Kidney (tissue), 14 donors: ENCODE results near the gene TMEM183A. TPM values are rescaled to one million over a fixed set of nuclear protein-coding genes. Genes with fewer than 3 reads are reported as not detected.

Source experiments
- DNase-seq, 5 donors: peaks; one replicate each; pipeline ENCODE4 v3.0.0-alpha.2; 2013 to 2020
- FAIRE-seq: peaks from 2 replicates; lab custom pipeline; 2012; peaks lifted over from hg19 to GRCh38; lab: Jason Lieb, UNC
- H3K27ac ChIP-seq, 2 donors: one replicate each; pipeline ENCODE4 v1.7.0; 2013; ENCODE audit warnings: low read depth in 2 of 2, low read length in 2 of 2, inconsistent platforms in 1 of 2
- H3K27me3 ChIP-seq: one replicate; pipeline ENCODE4 v1.7.1; 2013; ENCODE audit warnings: low read length, inconsistent platforms; ENCODE audit not compliant: control insufficient read depth, insufficient read depth
- H3K36me3 ChIP-seq, 3 donors: one replicate each; pipeline versions ENCODE4 v1.7.0 to v1.7.1; 2013; ENCODE audit warnings: low read length in 3 of 3, control low read depth in 1 of 3, inconsistent platforms in 1 of 3; ENCODE audit not compliant: insufficient read depth in 3 of 3, control insufficient read depth in 2 of 3
- H3K4me1 ChIP-seq, 3 donors: one replicate each; pipeline versions ENCODE4 v1.7.0 to v1.7.1; 2013; ENCODE audit warnings: low read length in 3 of 3, inconsistent platforms in 1 of 3, low read depth in 1 of 3; ENCODE audit not compliant: control insufficient read depth in 2 of 3, insufficient read depth in 2 of 3
- H3K4me3 ChIP-seq, 3 donors: one replicate each; pipeline versions ENCODE4 v1.7.0 to v1.8.1; 2013; ENCODE audit warnings: low read length in 3 of 3, control low read depth in 1 of 3, inconsistent platforms in 1 of 3
- H3K9ac ChIP-seq, 3 donors: one replicate each; pipeline versions ENCODE4 v1.7.0 to v1.7.1; 2013; ENCODE audit warnings: low read length in 3 of 3, control low read depth in 1 of 3, inconsistent platforms in 1 of 3
- H3K9me3 ChIP-seq, 3 donors: one replicate each; pipeline versions ENCODE4 v1.7.0 to v1.7.1; 2013; ENCODE audit warnings: low read length in 3 of 3, control low read depth in 1 of 3, inconsistent platforms in 1 of 3; ENCODE audit not compliant: control insufficient read depth in 2 of 3, insufficient read depth in 1 of 3
- CTCF ChIP-seq: IDR thresholded peaks from 3 replicates; pipeline ENCODE4 v1.5.1; 2012; ENCODE audit warnings: mild to moderate bottlenecking, moderate library complexity, borderline replicate concordance; ENCODE audit not compliant: insufficient read depth; ENCODE audit errors: extremely low read depth
- intact Hi-C: fragments of 100-400 bp; cut with DNase I; formaldehyde crosslinking; loops from one replicate; pipeline ENCODE4 v1.11.1; 2022
- polyA plus RNA-seq: library from polyadenylated mRNA; stranded (reverse); fragments of 350-450 nt; fragmentation: Illumina TruSeq; extraction: RNeasy Lipid Tissue Mini Kit (QIAGEN cat#74804); gene quantifications from one replicate; pipeline ENCODE4 v1.2.3, GENCODE V29; 2014; ENCODE audit warnings: low read depth, low replicate concordance; ENCODE audit not compliant: insufficient read depth
- total RNA-seq: library from RNA; stranded (reverse); fragmentation: NEBNext Ultra II Directional; extraction: Animal tissue kit (Norgen Biotek cat#: 25700); gene quantifications from one replicate; pipeline ENCODE4 v1.2.1, GENCODE V29; 2021
- donor health status: control.
- donor health status: control.
- donor health status: control.
- donor health status: control.
- donor health status: control.
- donor health status: DM: yes; HTN: yes; CAD: no.
- donor health status: Normal renal cell carcinoma (clear cell type).

Gene TMEM183A
- total and polyA plus RNA-seq, 2 donors from 2014 or later, result 47.5 to 47.9 TPM

DNA sequence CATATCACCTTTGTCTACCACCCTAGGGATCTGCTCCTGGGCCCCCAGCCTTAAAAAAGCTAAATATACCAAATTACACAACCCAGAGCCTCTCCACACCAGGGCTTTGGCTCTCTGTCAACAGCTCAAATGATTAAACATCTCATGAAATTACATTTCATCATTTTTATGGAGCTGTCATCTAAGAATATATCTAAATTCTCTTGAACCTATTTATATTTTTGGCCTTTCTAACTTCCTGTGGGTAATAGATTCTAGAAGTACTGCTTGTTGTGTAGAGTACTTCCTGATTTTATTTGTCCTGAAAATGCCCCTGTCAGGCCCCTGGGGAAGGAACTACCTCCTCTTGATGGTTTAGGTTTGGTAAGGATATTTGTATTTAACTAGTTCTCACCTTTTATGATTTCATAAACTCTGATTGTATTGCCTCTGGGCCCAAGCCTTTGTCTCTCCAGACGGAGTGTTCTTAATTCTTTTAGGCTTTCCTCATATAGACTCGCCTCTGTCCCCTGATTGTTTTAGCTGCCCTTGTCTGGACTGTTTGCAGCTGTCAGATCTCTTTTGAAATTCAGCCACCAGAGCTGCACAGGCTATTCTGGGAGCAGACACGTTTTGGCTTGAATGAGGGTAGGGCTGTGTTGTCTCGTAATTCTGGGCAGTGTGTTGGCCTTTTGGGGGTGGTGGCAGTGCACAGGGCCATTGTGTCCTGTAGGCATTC lies 62.0 kb downstream of the TMEM183A start:
- no peak for TF ChIP-seq CTCF
- Histone ChIP-seq H3K4me3 (no peak overlapping the region), H3K4me1 (peaks cover 0 to 13% (median 5%) of the 10 kb centered on the region in 3 donors), H3K27me3 (no peaks in the 10 kb centered on the region), H3K27ac (peak overlapping the region; percentile 76 to 78), H3K9me3 (no peaks in the 10 kb centered on the region), H3K36me3 (no peaks in the 10 kb centered on the region), H3K9ac (no peak overlapping the region)
- DNase-seq (peak in 4 of 5 donors; percentile 46 to 91 (median 70)), FAIRE-seq (no peak)
- intact Hi-C loops, result no loop called here

DNA sequence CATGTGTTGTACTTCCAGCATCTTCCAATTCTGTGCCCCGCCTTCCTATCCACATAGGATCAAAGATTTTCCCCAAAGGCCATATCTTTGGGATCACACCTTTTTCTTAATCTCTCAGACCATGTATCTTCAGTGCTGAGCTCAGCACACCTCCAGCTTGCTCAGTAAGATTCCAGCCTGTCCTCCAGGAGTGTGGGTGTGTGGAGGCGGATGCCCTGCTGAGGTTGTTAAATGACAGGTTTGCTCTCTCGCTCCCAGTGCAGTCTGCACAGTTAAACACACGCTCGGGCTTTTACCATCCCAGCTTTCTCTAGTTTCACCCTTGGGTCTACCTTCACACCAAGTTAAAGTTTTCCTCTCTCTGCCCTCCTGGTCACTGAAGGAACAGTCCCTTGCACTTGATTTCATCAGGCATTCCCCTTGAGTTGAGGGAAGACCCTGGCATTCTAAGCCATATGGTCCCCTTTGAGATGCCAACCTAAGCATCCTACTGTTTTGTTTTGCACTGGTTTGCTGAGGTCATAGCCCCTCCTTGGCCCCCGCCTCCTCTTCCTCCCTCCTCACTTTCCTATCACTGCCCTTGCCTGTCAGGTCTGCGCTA lies 64.9 kb downstream of the TMEM183A start:
- Histone ChIP-seq H3K27me3 (no peaks in the 10 kb centered on the region), H3K4me3 (no peak overlapping the region), H3K4me1 (peaks cover 0 to 20% (median 8%) of the 10 kb centered on the region in 3 donors), H3K27ac (no peak overlapping the region), H3K9me3 (no peaks in the 10 kb centered on the region), H3K9ac (no peak overlapping the region), H3K36me3 (no peaks in the 10 kb centered on the region)
- FAIRE-seq, result no peak
- intact Hi-C loops, result no loop called here
- DNase-seq, result peak in 1 of 5 donors; percentile 20
- TF ChIP-seq CTCF, result no peak

- Histone ChIP-seq H3K4me3 (no peak overlapping the region), H3K27ac (no peak overlapping the region), H3K4me1 (peaks cover 0 to 16% (median 8%) of the 10 kb centered on the region in 3 donors), H3K27me3 (no peaks in the 10 kb centered on the region), H3K9ac (no peak overlapping the region), H3K9me3 (no peaks in the 10 kb centered on the region), H3K36me3 (no peaks in the 10 kb centered on the region)
- FAIRE-seq, result no peak
- DNase-seq, result no peak
- intact Hi-C loops, result no loop called here
- no peak for TF ChIP-seq CTCF
Measured at GRCh38 chr1:203072911-203073310, 65.7 kb downstream of the TMEM183A start.
